ENCODE data around the gene KCNQ5. TPM values are rescaled to one million over a fixed set of nuclear protein-coding genes. Genes with fewer than 3 reads are reported as not detected.
"Not testable (repeated sequence)": the region's sequence is repeated elsewhere in the genome, so short reads cannot be mapped to it uniquely, and the experiment has no call there.

The KCNQ5 gene
- total RNA-seq, 2 donors from 2014 or later: 1.3 to 8.5 TPM

DNA sequence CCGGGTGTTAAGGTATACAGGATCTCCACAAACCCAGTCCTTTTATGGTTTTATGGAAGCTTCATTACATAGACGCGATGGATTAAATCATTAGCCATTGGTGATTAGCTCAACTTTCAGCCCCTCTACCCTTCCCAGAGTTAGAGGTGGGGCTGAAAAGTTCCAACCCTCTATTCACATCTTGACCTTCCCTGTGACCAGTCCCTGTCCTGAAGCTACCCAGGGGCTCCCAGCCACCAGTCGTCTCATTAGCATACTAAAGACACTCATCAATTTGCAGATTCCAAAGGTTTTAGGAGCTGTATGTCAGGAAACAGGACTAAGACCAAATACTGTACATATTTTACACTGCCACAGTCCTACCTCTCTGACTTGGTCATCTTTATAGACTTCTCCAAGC, 582.4 kb downstream of the KCNQ5 start:
- Mint-ChIP-seq H3K4me3 (no peak overlapping the region), H3K9me3 (no peaks in the 10 kb centered on the region), H3K27ac (no peak overlapping the region), H3K4me1 (no peaks in the 10 kb centered on the region), H3K36me3 (ENCODE audit: low read depth) (no peaks in the 10 kb centered on the region), H3K27me3 (no peaks in the 10 kb centered on the region)
- no peak for ATAC-seq (replicated peaks)

DNA sequence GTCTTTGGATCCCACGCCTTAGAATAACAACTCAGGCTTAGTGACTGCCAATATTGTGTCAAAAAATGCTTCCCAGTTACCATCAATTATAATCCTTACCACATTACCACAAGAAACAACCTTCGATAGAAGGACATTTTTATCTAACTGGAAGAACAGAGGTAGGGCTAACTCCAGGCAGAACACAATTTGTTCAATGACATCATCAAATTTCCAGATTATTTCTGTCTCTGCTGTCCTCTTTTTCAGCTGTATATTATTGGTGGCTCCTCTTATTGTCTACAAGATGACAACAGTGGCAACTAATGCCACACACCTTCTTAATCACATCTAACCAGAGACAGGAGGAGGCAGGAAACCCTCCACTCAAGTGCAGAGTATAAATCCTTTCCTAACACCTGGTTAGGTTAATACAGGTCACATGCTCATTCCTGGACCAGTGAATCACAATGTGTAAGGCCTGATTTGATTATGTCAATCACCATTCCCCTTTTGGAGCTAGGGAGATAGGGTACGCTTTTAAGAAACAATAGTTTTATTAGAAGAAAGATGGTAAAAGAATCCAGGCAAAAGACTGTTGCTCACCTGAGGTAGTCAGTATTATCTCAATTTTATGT, 585.5 kb downstream of the KCNQ5 start:
- H3K27me3 Mint-ChIP-seq: no peaks in the 10 kb centered on the region
- no peaks in the 10 kb centered on the region for H3K9me3 Mint-ChIP-seq
- ATAC-seq (replicated peaks): no peak

DNA sequence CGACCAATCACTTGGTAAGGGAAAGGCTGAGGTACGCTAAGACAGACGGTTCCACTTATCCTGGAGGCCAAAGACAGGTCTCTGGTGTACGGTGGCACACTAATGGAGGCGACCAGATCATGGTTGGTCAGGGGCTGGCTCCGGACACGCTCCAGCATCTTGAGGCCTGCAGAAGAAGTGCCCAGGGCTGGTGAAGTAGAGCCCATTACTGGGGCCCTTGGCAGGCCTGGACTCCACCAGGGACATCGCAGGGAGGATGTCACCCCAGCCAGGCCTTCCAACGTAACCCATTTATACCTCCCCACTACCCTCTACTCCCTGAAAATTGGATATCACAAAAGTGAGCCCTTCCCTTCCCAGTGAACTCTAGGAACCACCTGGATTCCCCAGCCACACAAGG, 587.3 kb downstream of the KCNQ5 start:
- no peaks in the 10 kb centered on the region for H3K27me3 Mint-ChIP-seq
- H3K4me1 Mint-ChIP-seq: no peaks in the 10 kb centered on the region
- H3K36me3 Mint-ChIP-seq (ENCODE audit: low read depth): no peaks in the 10 kb centered on the region
- H3K9me3 Mint-ChIP-seq: no peaks in the 10 kb centered on the region
- H3K4me3 Mint-ChIP-seq: no peak overlapping the region
- ATAC-seq (replicated peaks): no peak
- H3K27ac Mint-ChIP-seq: no peak overlapping the region

More for the DNA sequence above, 585.5 kb downstream of the KCNQ5 start:
- Mint-ChIP-seq H3K4me3 (no peak overlapping the region), H3K4me1 (no peaks in the 10 kb centered on the region), H3K27ac (no peak overlapping the region), H3K36me3 (ENCODE audit: low read depth) (no peaks in the 10 kb centered on the region)

DNA sequence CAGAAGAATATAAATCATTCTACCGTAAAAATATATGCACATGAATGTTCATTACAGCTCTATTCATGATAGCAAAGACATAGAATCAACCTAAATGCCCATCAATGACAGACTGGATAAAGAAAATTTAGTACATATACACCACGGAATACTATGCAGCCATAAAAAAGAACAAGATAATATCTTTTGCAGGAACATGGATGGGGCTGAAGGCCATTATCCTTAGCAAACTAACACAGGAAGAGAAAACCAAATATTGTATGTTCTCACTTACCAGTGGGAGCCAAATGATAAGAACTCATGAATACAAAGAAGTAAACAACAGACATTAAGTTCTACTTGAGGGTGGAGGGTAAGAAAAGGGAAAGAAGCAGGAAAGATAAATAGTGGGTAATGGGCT, 595.0 kb downstream of the KCNQ5 start:
- ATAC-seq (replicated peaks): no peak
- Mint-ChIP-seq H3K4me1 (no peaks in the 10 kb centered on the region), H3K27me3 (no peaks in the 10 kb centered on the region), H3K36me3 (ENCODE audit: low read depth) (no peaks in the 10 kb centered on the region), H3K9me3 (no peaks in the 10 kb centered on the region), H3K4me3 (no peak overlapping the region), H3K27ac (no peak overlapping the region)

DNA sequence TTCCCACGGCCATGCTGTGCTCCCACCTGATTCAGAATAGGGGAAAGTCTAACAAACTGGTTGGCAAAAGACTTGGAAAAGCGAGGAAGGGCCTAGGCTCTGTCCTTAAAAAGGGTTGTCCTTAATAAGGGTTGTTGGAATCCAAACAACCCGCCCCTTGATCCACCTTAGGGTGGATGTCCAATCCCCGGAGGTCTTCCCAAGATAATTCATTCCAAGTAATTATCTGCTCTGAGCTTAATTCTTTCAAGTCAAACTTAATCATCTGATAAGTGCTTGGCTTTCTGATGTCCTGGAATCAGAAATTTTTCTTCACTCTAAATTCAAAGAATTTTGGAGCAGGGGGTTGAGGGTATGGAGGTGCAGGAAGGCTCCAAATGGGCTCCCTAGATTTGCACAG, 603.5 kb downstream of the KCNQ5 start, which contains the start of gene KHDC1L:
Gene KHDC1L, minus strand, starts transcription at position 101 of the 400 bp plus-strand sequence. Its CDS starts 88 bp downstream, at position 13.
- Mint-ChIP-seq H3K36me3 (ENCODE audit: low read depth) (no peaks in the 10 kb centered on the region), H3K4me1 (peaks cover 4% of the 10 kb centered on the region)

DNA sequence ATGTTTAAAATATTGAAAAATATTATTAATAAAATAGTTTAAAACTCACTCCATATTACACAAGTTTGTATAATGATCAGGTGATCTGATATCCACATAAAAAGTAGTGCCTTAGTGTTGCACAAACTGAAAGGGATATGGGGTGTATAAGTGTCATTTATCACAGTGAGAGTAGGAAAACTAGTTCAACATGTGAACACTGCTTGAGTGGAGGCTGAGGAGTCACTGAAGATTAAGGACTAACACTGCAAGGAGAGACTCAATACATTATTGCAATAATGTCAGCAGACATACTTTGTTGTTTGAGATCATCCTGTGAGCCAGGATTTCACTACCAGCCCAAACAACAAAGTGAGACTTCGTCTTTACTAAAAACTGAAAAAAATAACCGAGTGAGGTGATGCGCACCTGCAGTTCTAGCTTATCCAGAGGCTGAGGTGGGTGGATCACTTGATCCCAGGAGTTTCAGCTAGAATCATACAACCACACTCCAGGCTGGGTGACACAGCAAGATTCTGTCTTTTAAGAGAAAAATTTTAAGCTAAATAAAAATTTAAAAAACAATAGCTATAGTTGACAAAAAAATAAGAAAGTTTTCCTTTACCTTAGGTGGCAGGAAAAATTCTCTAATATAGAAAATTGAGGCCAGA, 605.9 kb downstream of the KCNQ5 start:
- H3K36me3 Mint-ChIP-seq (ENCODE audit: low read depth): no peaks in the 10 kb centered on the region
- no peaks in the 10 kb centered on the region for H3K27me3 Mint-ChIP-seq
- H3K9me3 Mint-ChIP-seq: no peaks in the 10 kb centered on the region
- ATAC-seq (replicated peaks): no peak
- H3K4me3 Mint-ChIP-seq: no peak overlapping the region
- H3K4me1 Mint-ChIP-seq: peaks cover 4% of the 10 kb centered on the region
- no peak overlapping the region for H3K27ac Mint-ChIP-seq

More for the DNA sequence above, 603.5 kb downstream of the KCNQ5 start, which contains the start of gene KHDC1L:
- Mint-ChIP-seq H3K4me3 (no peak within 1 kb of the TSS), H3K27ac (no peak within 1 kb of the TSS), H3K27me3 (no peaks in the 10 kb centered on the region), H3K9me3 (no peaks in the 10 kb centered on the region)
- no peak for ATAC-seq (replicated peaks)

DNA sequence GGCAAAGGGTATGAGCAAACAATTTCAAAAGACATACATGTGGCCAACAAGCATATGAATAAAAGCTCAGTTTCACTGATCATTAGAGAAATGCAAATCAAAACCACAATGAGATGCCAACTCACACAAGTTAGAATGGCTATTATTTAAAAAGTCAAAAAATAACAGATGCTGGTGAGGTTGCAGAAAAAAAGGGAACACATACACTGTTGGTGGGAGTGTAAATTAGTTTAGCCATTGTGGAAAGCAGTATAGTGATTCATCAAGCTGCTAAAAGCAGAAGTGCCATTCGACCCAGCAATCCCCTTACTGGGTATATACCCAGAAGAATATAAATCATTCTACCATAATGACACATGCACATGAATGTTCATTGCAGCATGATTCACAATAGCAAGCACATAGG, 610.1 kb downstream of the KCNQ5 start:
- Mint-ChIP-seq H3K36me3 (ENCODE audit: low read depth) (no peaks in the 10 kb centered on the region), H3K9me3 (no peaks in the 10 kb centered on the region), H3K4me3 (no peak overlapping the region), H3K27me3 (no peaks in the 10 kb centered on the region), H3K4me1 (no peaks in the 10 kb centered on the region), H3K27ac (no peak overlapping the region)
- peak; percentile 50 for ATAC-seq (replicated peaks)

DNA sequence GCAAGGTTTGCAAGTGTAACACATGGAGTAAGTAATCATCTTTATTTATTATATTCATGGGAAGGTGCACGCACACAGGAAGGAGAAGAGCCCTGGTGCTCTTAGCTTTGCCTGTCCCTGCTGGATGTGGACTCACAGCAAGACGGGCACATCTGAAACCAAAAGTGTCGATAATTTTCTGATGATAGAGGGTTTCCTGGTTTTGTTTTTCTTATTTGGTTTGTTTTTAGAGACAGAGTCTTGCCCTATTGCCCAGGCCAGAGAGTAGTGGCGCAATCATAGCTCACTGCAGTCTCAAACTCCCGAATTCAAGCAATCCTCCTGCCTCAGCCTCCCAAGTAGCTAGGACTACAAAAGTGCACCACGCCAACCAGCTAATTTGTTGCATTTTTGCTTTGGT, 611.2 kb downstream of the KCNQ5 start:
- H3K27ac Mint-ChIP-seq: no peak overlapping the region

DNA sequence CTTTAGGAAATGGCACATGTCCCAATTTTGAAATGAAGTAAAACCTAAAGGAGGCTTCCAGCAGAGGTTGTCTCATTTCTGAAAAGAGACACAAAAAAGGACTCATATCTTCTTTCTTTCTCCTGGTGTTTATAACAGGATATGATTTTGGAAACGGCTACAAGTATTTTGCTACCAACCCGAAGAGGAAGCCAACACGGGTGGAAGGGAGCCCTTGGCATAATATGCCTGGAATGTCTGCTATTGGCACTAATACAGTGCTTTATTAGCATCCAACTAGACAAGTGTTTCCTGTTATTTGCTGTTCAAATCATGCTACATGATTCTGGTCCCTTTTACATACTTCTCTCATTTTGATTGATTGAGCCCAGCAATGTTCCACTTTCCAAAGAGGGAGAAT, 612.1 kb downstream of the KCNQ5 start:
- not testable (repeated sequence) for H3K4me3 Mint-ChIP-seq; H3K4me1 Mint-ChIP-seq; H3K9me3 Mint-ChIP-seq; H3K27me3 Mint-ChIP-seq; H3K27ac Mint-ChIP-seq; ATAC-seq (replicated peaks); H3K36me3 Mint-ChIP-seq (ENCODE audit: low read depth)

More for the DNA sequence above, 611.2 kb downstream of the KCNQ5 start:
- H3K36me3 Mint-ChIP-seq (ENCODE audit: low read depth): no peaks in the 10 kb centered on the region
- no peak for ATAC-seq (replicated peaks)
- no peaks in the 10 kb centered on the region for H3K27me3 Mint-ChIP-seq
- no peak overlapping the region for H3K4me3 Mint-ChIP-seq
- H3K4me1 Mint-ChIP-seq: no peaks in the 10 kb centered on the region
- no peaks in the 10 kb centered on the region for H3K9me3 Mint-ChIP-seq

DNA sequence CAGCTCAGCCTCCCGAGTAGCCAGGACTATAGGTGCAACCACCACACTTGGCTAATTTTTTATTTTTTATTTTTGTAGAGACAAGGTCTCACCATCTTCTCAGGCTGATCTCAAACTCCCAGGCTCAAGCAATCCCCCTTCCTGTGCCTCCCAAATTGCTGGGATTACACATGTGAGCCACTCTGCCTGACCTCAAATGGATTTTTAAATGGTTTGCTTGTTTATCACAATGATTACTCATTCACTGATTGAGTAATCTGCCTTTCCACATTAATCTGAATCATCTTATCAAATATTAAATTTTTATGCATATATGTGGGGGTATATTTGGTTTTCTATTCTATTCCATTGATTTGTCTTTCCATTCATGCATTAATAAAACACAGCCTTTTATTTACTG, 612.9 kb downstream of the KCNQ5 start:
- Mint-ChIP-seq H3K4me3 (no peak overlapping the region), H3K9me3 (no peaks in the 10 kb centered on the region), H3K36me3 (ENCODE audit: low read depth) (no peaks in the 10 kb centered on the region)

DNA sequence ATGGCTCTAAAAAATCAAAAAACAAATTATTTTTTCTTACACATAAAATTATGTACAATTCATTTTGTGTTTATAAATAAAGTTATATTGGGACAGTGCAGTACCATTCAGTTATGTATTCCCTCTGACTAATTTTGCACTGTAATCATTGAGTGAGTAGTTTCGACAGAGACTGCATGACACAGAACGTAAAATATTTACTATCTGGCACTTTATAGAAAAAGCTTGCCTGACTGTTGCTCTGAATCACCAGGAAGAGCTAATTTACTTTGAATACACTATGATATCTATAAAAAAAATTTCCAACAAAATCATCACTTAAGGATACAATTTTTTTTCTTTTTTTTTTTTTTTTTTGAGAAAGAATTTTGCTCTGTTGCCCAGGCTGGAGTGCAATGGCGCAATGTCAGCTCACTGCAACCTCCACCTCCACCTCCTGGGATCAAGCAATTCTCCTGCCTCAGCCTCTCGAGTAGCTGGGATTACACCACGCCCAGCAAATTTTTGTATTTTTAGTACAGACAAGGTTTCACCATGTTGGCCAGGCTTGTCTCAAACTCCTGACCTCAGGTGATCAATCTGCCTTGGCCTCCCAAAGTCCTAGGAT, 614.4 kb downstream of the KCNQ5 start:
- no peak for ATAC-seq (replicated peaks)
- no peak overlapping the region for H3K4me3 Mint-ChIP-seq
- no peaks in the 10 kb centered on the region for H3K27me3 Mint-ChIP-seq
- H3K36me3 Mint-ChIP-seq (ENCODE audit: low read depth): no peaks in the 10 kb centered on the region
- no peak overlapping the region for H3K27ac Mint-ChIP-seq
- H3K9me3 Mint-ChIP-seq: no peaks in the 10 kb centered on the region
- no peaks in the 10 kb centered on the region for H3K4me1 Mint-ChIP-seq

More for the DNA sequence above, 612.9 kb downstream of the KCNQ5 start:
- no peak overlapping the region for H3K27ac Mint-ChIP-seq
- no peaks in the 10 kb centered on the region for H3K27me3 Mint-ChIP-seq
- no peak for ATAC-seq (replicated peaks)
- H3K4me1 Mint-ChIP-seq: no peaks in the 10 kb centered on the region

DNA sequence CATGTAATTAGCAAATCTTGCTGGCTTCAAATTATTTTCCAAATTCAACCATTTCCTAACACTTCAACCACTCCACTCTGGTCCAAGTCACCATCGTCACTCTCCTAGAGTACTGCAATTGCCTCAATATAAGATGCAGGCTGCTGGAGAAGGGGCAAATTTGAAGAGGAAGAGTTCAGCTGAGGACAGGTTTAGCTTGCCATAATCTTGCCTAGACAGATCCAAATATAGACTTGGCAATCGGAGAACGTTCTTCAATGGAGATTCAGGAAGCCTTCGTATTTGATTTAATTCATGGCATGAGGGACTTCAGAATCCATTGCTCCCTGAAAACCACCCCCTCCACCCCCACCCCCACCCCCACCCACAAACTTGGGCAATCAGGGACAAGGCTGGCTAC, 618.9 kb downstream of the KCNQ5 start:
- Mint-ChIP-seq H3K36me3 (ENCODE audit: low read depth) (no peaks in the 10 kb centered on the region), H3K27me3 (no peaks in the 10 kb centered on the region), H3K27ac (no peak overlapping the region), H3K4me3 (no peak overlapping the region), H3K9me3 (no peaks in the 10 kb centered on the region), H3K4me1 (no peaks in the 10 kb centered on the region)
- ATAC-seq (replicated peaks): no peak

DNA sequence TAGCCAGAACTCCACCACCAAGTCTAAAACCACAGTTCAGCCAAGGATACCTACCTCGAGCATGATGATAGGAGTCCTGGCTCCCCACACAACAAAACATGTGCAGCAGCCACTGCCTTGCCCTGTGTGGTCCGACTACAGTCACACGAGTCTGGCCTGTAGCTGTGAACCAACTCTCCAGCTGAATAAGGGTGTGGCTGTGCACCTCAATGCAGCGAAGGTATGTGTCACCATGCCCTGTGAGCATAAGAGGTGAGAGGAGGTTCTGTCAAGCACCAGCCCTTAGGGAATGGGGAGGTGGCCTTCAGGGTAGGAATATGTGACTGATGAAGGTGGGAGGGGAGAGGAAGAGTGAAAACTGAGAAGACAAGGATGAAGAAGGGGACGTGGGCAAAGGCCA, 620.1 kb downstream of the KCNQ5 start:
- no peaks in the 10 kb centered on the region for H3K4me1 Mint-ChIP-seq
- no peak overlapping the region for H3K4me3 Mint-ChIP-seq
- no peaks in the 10 kb centered on the region for H3K36me3 Mint-ChIP-seq (ENCODE audit: low read depth)
- no peaks in the 10 kb centered on the region for H3K9me3 Mint-ChIP-seq
- no peaks in the 10 kb centered on the region for H3K27me3 Mint-ChIP-seq
- no peak overlapping the region for H3K27ac Mint-ChIP-seq
- no peak for ATAC-seq (replicated peaks)

All from activated T-helper 17 cell treated with anti-CD3 and anti-CD28 coated beads, Interleukin-2, amount 50 U/mL, for 72 hours (primary cell).